Measurements from ENCODE around the gene PDXK.
A peak's percentile ranks its signal among the peaks of the same experiment; 100 is the strongest.

PDXK gene

DNA sequence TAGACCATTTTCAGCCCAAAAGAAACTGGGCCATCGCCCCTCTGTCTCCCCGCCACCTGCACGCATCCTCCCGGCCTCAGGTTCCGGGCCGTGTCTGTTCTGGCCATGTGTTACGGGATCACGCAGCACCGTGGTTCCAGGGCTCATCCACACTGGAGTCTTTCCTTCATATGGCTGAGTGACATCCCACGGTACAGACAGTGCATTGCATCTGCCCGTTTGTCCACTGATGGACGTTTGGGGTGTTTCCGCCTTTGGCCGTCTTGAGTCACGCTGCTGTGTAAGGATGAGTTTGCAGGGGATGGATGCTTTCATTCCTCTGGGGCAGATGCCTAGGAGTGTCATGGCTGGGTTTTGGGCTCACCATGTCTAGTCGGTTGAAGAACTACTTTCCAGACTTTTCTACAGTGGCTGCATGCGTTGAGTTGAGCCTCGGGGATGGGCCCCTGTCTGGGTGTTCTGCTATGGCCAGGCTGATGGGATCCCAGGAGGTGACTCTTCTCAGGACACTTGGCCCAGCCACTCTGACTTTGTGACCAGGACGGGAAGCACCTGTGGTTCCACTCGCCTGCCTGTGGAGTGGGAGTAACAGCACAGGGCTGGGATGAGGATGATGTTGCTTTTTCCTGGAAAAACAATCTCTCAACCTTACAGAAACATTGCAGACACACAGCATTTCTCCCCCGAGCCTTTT, 87.2 kb downstream of the PDXK start:
- ATAC-seq (no peak), DNase-seq (no peak)

DNA sequence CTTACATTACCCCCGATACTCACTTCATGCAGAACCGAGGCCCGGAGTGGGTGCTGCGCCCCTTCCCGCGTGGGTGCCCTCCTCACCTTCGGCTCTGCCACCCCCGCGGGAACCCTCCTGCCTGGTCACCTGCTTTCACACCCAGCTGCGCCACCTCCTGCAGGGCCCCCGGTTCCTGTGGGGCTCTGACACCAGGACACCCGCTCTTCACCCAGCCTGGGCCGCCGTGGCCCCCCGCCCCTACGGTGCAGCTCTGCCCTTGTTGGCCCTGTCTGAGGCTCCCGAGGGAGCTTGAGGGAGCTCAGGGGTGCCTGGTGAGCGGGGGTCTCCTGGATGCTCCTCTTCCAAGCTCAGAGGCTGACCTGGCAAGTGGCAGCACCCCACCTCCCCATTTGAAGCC, 89.4 kb downstream of the PDXK start:
- ATAC-seq (no peak), DNase-seq (no peak)

DNA sequence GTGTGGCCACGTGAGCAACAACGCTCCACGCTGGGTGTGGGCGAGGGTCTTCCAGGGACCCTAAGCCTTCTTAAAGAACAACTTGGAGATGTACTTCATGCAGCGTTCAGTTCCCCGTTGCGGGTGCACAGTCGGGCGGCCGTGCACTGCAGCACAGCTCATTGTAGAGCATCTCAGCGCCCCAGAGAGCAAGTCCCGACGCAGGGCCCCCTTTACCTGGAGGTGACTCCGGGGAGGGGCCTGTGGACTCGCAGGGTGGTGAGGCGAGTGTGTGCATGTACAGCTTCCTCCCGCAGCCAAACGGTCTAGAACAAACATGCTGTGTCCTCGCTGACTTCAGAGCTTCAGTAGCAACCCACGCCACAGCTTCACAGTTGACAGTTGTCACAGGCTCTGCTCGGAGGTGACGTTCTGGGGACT, 89.9 kb downstream of the PDXK start:
- DNase-seq, result no peak
- ATAC-seq, result no peak

DNA sequence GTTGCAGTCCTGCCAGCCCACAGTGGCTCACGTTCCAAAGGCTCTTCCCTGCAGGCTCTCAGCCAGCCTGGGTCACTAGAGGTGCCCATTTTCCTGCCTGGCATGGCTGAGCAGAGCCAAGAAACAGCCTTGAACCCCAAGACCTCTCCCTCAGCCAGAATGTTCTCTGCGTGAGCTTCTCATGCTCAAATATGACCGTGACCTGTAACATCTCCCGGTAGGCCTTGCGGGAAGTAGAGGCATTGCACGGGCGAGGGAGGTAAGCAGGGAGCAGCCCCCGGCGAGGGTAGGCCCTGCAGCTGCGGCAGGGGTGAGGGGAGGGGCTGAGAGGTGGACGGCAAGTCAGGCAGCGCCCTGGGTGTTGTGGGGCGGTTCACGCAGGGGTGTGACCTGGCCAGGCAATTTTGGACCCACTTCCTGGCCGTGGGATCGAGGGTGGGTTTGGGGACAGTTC, 90.4 kb downstream of the PDXK start:
- ATAC-seq (no peak), DNase-seq (no peak)

DNA sequence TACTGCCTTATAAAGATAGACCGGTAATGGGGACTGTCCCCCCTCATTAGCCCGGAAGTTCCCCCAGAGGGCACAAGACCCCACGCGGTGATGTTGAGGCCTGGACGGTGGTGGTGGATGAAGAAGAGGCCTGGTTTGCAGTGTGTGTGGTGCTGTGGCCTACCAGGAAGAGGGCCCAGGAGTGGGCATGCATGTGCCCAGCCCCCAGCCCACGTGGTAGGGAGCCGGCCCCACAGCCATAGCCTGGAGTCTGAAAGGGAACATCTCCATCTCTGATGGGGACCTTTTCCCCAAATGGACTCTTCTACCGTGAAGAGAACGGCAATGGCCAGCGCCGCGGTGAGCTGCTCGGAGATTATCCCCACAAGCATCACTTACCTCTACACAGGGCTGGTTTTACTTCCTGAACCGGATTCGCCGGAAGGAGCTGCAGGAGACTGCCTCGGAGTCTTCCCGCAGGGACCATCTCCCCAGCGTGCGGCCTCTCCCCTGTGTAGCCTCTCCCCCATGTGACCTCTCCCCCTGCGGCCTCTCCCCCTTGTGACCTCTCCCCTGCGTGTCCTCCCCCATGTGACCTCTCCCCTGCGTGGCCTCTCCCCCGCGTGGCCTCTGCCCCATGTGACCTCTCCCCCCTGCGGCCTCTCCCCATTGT, 91.0 kb downstream of the PDXK start:
- DNase-seq, result no peak
- no peak for ATAC-seq

DNA sequence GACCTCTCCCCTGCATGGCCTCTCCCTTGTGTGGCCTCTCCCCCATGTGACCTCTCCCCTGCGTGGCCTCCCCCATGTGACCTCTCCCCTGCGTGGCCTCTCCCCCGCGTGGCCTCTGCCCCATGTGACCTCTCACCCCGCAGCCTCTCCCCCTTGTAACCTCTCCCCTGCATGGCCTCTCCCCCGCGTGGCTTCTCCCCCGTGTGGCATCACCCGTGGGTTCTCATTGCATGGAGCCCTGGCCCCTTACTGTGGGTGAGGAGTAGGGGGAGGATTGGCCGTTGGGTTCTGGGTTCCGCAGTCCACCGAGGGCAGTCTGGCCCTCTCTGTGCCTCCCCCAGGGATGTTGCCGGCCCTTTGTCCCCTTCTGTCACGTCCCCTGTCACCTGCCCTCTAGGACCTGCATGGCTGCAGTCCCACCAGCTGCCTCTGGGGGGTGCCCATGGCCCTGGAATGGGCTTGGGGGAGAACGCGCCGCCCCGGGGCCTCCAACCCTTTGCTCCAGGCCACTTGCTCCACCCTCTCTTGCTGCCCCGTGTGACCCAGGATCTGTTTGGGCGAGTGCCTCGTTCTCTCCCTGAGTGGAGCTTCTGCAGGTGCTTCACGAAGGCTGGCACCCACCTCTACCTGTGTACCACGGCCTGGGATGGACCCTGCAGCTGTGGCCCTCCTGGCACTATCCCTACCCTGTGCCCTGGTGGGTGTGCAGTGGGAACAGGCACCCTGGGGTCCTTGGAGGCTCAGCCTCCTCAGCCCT, 91.8 kb downstream of the PDXK start:
- ATAC-seq, result peak; percentile 81
- DNase-seq, result peak; percentile 98

DNA sequence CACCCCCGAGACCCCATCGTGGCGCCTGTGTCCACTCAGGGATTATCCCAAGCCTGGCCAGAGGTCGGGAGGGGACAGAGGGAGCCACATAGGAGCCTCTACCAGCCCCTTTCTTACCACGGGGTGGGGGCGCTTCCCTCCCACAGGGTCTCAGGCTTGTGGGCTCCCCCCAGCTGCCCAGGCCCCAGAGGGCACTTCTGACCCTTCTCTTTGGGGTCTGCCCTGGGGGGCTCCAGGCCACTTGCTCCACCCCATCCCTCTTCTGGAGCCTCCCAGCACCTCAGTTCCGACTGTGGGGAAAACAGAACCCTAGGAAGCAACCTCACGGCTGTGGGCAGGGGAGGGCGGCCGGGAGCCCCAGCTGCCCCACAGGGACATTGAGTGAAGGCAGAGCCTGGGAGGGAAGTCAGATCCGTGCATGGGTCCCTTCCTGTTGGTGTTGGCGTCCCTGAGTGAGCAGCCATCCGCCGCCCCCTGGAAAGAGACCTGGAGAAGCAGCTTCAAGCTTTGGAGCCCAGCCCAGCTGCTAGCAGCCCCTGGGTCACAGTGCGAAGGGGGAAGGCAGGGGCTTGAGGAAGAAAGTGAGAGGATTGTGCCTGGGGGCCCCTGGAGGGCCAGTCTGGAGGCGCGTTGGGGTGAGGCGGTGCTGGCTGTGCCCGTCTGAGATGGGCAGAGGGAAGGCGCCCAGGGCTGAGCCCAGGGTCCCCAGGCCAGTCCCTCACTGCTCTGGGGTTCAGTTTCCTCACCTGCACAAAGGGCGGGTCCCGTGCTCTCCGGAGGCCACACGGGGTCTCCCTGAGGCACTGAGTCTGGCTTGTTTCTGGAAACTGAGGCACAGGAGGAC, 92.6 kb downstream of the PDXK start:
- DNase-seq (no peak), ATAC-seq (no peak)
